Activated CD4-positive, CD25-positive, alpha-beta regulatory T cell treated with anti-CD3 and anti-CD28 coated beads, Interleukin-2, amount 50 U/mL, for 24 hours (primary cell): Measurements from ENCODE around the gene CADPS.

ENCODE experiments used
- ATAC-seq, 2 donors: fragments of 150-1000 bp; cut with Tn5 transposase; one replicate each; pipeline ENCODE4 v1.10.0; 2021; ENCODE audit warnings: mild to moderate bottlenecking in 1 of 2, moderate library complexity in 1 of 2

Gene CADPS

GRCh38 chr3:62679988-62680387, 195.2 kb downstream of the CADPS start:
- ATAC-seq: no peak

DNA sequence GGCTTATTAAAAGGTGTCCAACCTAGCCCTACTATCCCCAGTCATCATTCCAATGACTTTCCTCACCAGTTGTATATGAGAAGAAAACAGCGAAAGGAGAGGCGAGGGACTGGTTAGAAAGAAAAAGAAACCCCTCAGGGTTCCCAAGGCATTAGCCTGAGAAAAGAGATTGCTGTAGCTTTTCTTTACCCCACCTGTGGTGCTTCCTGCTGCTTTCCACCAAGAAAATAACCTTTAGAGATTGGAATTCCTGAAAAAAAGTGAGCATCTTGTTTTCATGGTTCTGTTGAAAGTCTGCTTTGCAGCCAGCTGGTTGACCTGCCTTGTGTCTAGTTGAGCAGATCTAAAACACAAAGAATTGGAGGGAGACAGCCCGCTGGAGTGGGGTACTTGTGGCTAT, 196.4 kb downstream of the CADPS start:
- ATAC-seq: no peak

DNA sequence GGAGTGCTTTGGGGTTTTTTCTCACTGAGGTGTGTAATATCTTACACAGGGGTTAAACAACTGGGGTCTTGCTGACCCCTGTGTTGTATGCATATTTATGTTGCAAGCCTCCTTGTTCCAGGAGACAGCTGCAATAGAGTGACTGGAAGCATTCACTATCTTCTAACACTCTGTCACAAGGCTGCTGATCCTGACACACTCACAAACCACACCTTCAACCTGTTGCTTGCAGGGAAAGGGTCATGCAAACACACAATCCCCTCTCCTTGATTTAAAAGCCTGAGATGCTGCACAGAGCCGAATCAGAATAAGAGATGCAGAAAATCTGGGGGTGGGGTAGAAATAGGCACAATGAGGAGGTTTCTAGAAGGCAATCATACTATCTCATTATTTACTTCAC, 197.3 kb downstream of the CADPS start:
- ATAC-seq: no peak

GRCh38 chr3:62676689-62677271, 198.4 kb downstream of the CADPS start:
- ATAC-seq: no peak

DNA sequence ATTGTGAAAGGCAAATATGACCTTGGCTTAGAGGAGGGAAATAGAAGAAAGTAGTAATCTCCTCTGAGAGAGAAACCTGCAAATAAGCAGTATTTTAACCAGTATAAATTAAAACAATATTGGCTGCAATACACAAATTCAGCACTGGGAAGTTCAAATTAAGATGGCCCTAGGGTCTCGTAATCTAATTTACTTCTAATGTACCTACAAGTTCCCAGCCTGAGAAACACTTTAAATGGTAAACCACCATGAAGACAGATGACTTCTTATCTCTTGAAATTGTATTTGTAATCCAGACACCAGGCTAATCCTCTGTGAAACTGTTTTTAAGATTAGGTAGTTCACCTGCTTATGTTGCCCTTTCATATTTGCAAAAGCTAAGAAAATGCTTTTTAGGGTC, 199.7 kb downstream of the CADPS start:
- ATAC-seq: no peak

DNA sequence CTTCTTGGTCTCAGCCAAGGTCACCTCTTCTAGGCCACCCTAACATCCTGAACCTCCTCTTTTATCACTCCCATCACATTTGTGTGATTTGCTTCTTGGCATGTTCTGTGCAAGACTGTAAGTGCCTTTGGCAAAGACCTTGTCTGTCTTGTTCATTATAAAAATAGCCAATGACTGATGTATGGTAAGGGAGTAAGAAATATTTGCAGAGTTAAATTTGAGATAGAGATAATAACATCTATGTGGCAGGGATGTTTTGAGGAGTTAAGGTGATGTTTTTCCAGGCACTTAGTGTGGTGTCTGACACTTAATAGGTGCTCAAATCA, 202.3 kb downstream of the CADPS start:
- ATAC-seq: no peak

DNA sequence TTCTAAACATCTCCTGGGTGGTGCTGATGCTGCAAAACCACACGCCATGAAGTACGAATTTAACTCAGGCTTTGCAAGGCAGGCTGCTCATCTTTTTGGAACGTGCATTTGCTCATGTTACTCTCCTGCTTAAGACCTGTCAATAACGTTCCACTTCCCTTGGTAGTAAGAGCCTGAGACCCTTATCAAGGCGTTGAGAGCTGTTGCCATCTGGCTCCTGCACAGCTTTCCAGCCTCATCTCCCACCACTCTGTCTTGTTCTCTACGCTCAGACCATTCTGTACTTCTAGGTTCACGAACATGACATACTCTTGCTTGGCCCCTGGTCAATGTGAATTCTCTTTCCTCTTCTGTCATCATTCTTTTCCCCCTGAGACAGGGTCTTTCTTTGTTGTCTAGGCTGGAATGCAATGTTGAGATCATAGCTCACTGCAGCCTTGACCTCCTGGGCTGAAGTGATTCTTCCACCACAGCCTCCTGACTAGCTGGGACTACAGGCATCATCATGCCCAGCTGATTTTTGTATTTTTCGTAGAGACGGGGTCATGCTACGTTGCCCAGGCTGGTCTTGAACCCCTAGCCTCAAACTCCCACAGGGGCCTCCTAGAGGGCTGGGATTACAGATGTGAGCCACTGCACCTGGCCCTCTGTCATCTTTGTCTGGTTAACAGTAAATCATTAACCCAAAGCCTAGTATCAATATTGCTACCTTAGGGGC, 202.8 kb downstream of the CADPS start:
- no peak for ATAC-seq

GRCh38 chr3:62670351-62670750, 204.9 kb downstream of the CADPS start:
- no peak for ATAC-seq

- ATAC-seq: no peak
Observed at GRCh38 chr3:62669161-62669560, 206.1 kb downstream of the CADPS start.

DNA sequence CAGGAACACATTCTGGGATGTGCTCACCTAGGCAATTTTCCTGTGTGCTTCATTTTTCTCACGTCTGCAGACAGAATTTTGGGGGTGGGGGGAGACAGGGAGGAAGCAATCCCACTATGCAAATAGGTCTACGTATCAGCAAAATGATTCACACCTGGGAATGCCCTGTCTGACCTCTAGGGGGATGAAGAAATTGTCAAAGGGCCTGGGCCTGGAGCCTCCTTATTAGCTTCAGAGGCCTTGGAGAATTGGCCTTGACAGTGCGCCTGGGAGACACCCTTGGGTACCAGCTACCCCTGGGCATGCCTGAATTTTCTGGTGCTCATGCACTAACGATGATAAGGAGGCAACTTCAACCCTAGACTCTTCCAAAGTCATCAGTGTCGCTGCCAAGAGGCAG, 207.5 kb downstream of the CADPS start:
- ATAC-seq: no peak

DNA sequence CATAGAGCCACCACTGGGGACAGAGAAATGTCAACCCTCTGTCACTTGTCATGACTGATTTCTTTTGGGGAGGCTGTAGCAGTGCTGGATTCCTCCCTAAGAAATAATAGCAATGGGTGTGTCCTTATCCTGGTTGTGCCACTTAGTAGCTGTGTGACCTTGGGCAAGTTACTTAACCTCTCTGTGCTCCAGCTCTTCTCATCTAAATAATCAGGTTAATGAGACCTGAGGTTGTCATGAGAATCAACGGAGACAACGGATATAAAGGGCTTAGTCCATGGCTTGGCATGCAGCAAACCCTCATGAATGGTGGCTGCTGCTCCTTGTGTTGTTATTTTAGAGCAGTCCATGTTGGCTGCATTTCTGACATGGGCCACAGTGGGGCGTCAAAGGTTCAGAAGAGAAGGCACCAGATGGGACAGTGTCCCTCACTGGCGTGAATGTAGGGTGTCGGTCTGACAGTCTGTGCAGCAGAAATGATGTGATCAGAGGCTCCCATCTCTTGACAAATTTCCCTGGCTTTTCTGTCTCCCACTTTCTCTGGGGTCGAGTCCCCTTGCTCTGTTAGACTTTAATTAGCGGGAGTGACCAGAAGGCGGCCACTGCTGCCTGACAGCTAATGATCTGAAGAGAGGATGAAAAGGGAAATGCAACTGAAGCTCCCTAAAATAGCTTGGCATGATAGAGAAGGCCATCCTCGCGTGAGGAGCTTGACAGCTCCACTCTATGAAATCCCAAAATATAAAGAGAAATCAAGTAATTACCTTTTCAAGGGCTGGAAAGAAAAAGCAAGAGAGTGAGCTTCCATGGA, 209.4 kb downstream of the CADPS start:
- no peak for ATAC-seq

- no peak for ATAC-seq
Observed at GRCh38 chr3:62662677-62663076, 212.5 kb downstream of the CADPS start.

GRCh38 chr3:62659660-62660059, 215.6 kb downstream of the CADPS start:
- ATAC-seq: no peak

DNA sequence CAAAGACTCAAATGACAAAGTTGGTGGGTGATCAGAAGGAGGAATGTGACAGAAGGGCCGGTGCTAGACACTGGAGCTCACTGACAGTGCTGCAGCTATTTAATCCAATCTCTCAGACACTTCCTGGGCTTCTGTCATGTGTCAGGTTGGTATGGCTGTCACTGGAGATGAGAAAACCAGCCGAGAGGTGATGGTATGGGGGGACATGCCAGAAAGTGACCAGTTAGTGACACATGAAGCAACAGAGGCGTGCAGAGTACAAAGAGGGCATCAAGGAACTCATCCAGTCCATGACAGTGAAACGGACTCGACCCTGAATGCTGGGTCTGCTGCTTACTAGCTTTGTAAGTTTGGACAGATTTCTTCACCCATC, 219.5 kb downstream of the CADPS start:
- ATAC-seq: no peak

GRCh38 chr3:62655056-62655690, 220.0 kb downstream of the CADPS start:
- ATAC-seq: no peak

- ATAC-seq: no peak
Observed at GRCh38 chr3:62653796-62654195, 221.4 kb downstream of the CADPS start.

DNA sequence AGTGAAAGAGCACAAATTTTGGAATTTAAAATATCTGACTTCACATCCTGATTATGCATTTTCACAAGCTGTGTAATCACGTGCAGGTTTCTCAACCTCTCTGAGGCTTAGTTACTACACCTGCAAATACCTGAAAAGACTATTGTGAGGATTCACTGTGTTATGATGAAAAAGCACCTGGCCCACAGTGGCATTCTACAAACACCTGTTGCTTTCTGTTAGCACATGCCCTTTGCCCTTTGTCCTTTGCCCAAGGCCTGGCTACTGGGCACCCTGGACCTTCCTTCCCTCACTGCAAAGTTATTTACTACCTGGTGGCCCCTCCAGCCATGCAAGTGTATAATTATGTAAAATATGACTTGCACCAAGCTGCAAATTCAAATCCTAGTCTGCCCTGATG, 227.5 kb downstream of the CADPS start:
- ATAC-seq: no peak

GRCh38 chr3:62644493-62644892, 230.7 kb downstream of the CADPS start:
- ATAC-seq: no peak

DNA sequence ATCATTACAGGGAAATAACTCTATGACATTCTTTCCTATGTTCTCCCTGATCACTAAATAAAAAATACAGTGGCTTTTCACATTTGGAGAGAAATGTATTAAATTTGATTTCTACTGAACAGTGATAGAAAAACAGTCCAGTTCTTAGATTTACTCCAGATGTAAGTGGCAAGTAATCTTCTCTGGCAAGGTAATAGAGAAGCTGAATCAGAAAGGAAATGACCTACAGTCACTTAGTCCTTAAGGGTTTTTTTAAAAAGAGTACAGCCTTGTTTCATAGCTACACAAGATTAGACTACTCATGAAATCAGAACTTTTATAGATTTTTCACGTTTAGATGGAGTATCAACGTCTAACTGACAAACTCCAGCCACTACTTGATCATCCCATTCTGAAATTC, 236.9 kb downstream of the CADPS start:
- ATAC-seq: no peak

- ATAC-seq: no peak
Observed at GRCh38 chr3:62636235-62636826, 238.9 kb downstream of the CADPS start.

DNA sequence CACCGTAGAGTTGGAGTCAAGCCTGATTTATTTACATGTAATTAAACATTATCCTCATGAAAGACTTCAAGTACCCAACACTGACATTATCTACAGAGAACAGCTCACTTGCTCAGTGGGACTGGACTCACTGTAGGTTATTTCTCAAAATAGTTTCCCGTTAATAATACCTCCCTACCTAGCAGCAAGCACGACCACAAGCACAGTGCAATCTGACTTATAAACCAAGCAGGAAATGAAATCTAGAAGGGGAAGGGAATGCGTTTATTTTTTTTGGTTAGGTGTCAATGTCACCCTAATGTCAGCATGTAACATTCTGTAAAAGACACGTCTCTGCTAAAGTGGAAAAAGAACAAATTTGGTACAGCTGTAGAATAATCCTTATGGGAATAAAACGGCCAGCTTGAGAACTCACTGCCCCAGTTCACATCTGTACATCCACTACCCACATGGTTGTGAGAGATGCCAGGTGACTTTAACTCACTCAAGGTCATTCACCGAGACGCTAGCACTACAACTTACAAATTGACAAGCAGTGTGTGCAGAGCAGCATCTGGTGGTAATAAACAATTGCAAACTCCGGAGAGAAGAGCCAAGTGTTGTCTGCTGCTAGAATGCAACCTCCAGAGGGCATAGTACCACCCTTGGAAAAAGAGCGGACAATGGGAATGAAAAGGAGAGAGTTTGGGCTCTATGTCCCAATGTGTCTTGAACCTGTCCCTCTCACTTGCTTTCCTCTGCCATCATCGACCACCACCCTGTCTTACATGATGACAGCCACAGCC, 242.5 kb downstream of the CADPS start:
- no peak for ATAC-seq

DNA sequence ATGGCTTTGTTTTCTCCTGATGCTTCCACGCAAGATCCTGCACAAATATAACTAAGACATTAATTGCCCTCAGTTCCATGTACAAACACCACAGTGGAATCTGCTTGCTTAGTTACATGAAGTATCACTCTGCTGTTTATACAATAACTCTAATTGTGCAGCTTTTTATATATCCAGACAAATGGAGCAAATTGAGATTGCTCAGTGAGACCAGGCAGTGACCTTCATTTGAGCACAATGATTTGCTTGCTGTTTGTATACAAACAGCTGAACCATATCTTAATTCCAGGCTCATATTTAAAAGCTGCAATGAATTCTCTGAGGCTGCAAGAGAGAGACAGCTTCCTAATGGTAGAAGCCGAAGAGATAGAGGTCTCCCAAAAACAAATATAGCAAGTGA, 243.7 kb downstream of the CADPS start:
- no peak for ATAC-seq

GRCh38 chr3:62630664-62631063, 244.6 kb downstream of the CADPS start:
- ATAC-seq: no peak
